IPS DF 19.7 (cell line): ENCODE data around the gene RNF168.
"Not testable (repeated sequence)": the region's sequence is repeated elsewhere in the genome, so short reads cannot be mapped to it uniquely, and the experiment has no call there.

Source experiments
- DNase-seq: peaks from one replicate; pipeline ENCODE4 v3.0.0-alpha.2; 2013; ENCODE audit warnings: low read depth, low spot score

RNF168 gene

GRCh38 chr3:196517162-196517800 is 13.7 kb upstream of the RNF168 start:
- DNase-seq: no peak

DNA sequence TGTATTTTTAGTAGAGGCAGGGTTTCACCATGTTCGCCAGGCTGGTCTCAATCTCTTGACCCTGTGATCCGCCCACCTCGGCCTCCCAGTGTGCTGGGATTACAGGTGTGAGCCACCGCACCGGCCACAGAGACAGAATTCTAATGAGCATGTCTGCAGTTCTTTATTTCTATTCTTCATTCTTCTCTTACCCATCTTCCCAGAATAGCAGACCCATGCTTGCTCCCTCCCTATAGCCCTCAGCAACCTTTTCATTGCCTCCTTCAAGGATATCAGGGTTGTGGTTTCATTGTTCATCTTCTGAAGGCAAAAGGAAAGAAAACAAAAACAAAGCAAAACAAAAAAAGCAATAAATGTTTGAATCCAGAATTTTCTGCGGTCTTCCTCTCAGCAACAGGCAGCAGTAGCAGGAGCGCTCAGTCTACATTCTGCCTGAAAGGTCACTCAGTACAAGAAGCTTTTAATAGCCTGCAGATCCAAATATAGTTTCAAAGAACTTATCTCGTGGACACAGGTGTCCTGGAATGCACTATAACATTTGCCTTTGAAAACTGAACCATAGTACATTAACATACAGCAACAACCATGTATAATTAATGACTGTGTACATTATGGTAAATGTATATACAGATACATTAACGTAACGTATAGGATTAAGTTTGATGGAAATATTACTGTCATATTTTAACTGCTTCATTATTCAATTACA is 11.5 kb upstream of the RNF168 start, which contains the start of gene SMCO1:
Gene SMCO1, minus strand, starts transcription at position 434 of the 709 bp plus-strand sequence. Its CDS starts 137 bp downstream, at position 297.
- DNase-seq: no peak

- DNase-seq: no peak
Observed at GRCh38 chr3:196514350-196514716, 10.8 kb upstream of the RNF168 start.

- DNase-seq: no peak
Observed at GRCh38 chr3:196513697-196514349, 10.3 kb upstream of the RNF168 start.

DNA sequence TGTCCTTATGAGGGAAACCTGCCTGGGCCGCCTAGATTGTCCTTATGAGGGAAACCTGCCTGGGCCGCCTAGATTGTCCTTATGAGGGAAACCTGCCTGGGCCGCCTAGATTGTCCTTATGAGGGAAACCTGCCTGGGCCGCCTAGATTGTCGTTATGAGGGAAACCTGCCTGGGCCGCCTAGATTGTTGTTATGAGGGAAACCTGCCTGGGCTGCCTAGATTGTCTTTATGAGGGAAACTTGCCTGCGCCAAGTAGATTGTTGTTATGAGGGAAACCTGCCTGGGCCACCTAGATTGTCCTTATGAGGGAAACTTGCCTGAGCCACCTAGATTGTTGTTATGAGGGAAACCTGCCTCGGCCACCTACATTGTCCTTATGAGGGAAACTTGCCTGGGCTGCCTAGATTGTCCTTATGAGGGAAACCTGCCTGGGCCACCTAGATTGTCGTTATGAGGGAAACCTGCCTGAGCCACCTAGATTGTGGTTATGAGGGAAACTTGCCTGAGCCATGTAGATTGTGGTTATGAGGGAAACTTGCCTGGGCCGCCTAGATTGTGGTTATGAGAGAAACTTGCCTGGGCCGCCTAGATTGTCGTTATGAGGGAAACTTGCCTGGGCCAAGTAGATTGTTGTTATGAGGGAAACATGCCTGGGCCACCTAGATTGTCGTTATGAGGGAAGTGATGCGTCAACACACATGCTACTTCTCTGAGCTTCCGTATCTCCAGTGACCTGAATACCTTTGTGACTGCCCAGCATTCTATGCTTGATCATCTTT is 8.3 kb upstream of the RNF168 start:
- DNase-seq: not testable (repeated sequence)

DNA sequence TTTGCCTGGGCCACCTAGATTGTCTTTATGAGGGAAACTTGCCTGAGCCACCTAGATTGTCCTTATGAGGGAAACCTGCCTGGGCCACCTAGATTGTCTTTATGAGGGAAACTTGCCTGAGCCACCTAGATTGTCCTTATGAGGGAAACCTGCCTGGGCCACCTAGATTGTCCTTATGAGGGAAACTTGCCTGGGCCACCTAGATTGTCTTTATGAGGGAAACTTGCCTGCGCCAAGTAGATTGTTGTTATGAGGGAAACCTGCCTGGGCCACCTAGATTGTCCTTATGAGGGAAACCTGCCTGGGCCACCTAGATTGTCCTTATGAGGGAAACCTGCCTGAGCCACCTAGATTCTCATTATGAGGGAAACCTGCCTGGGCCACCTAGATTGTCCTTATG is 7.5 kb upstream of the RNF168 start:
- not testable (repeated sequence) for DNase-seq

DNA sequence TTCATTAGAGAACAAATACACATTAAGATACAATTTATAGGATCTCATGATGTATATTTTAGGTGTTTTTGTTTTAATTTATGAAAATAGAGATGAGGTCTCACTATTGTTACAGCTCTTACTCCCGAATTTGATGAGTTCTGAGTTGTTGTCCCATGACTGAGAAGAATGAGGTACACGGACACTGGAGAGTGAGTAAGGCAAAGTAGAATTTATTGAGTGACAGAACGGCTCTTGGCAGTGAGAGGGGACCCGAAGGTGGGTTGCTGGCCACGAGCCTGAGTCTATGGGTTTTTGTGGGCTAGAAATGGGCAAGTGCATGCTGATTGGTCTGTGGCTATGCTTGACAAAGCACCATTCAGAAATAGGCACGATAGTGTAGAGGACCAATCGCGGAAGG is 3.1 kb upstream of the RNF168 start:
- DNase-seq: no peak

DNA sequence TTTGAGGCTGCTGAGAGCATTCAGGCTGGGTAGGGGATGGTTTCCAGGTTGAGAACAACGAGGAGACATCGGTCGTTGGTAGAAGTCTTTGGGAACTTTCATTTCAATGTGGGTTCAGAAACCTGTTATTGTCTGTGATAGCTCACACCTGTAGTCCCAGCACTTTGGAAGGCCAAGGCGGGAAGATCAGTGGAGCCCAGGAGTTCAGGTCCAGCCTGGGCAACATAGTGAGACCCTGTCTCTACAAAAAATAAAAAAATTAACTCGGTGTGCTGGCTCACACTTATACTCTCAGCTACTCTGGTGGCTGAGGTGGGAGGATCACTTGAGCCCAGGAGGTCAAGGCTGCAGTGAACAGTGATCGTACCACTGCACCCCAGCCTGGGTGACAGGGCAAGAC is 988 bp upstream of the RNF168 start:
- DNase-seq: no peak

DNA sequence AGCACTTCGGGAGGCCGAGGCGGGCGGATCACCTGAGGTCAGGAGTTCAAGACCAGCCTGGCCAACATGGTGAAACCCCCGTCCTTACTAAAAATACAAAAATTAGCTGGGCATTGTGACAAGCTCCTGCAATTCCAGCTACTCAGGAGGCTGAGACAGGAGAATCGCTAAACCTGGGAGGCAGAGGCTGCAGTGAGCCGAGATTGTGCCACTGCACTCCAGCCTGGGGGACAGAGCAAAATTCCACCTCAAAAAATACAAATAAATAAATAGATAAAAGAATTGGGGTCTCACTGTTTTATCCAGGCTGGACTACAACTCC is 470 bp upstream of the RNF168 start:
- DNase-seq: not testable (repeated sequence)

- no peak for DNase-seq
Observed at GRCh38 chr3:196502775-196503195, 783 bp downstream of the RNF168 start.

DNA sequence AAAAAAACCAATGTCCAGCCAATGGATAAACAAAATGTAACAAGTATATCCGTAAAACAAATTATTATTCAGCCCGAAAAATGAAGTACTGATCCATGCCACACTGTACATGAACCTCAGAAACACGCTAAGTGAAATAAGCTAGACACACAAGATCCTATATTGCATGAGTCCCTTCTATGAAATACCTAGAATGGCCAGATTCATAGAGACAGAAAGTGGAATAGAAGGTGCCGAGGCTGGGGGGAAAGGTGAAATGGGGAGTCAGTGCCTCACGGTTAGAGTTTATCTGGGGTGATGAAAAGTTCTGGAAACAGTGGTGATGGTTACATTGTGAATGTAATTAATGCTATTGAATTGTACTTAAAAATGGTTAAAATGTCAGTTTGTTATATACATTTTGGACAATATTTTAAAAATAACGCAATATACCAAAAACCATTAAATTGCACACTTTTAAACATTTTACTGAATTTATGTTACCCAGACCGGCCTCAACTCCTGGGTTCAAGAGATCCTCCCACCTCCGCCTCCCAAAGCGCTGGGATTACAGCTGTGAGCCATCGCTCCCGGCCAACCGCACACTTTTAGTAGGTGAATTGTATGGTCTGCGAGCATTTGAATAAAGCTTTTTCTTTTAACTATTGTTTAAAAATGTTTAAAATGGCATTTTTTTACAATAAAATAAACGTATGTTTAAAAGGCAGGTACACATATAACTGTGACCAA is 2.1 kb downstream of the RNF168 start:
- DNase-seq: no peak

DNA sequence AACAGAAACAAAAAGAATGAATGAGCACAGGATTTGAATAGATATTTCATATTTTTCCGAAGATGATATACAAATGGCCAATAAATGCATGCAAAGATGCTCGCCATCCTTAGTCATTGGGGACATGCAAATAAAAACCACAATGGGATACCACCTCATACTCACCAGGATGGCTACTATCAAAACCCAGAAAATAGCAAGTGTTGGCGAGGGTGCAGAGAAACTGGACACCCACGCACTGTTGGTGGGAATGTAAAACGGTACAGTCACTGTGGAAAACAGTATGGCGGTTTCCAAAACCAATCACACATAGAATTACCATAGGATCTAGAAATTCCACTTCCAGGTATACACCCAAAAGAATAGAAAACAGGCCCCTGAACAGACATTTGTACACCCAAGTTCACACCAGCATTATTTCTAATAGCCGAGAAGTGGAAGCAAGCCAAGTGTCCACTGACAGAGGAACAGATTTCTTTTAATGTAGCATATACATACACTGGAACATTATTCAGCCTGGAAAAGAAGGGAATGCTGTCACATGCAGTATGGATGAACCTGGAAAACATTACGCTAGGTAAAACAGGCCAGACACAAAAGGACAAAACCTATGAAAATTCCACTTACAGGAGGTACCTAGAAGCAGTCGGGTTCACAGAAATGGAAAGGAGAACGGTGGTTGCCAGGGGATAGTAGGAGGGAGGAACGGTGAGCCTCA is 3.6 kb downstream of the RNF168 start:
- DNase-seq: no peak

GRCh38 chr3:196499061-196499460 is 4.5 kb downstream of the RNF168 start:
- DNase-seq: no peak

- no peak for DNase-seq
Observed at GRCh38 chr3:196498297-196498696, 5.3 kb downstream of the RNF168 start.

- no peak for DNase-seq
Observed at GRCh38 chr3:196496183-196496582, 7.4 kb downstream of the RNF168 start.

GRCh38 chr3:196493292-196493691 is 10.3 kb downstream of the RNF168 start:
- DNase-seq: no peak

GRCh38 chr3:196492080-196492479 is 11.5 kb downstream of the RNF168 start:
- no peak for DNase-seq

DNA sequence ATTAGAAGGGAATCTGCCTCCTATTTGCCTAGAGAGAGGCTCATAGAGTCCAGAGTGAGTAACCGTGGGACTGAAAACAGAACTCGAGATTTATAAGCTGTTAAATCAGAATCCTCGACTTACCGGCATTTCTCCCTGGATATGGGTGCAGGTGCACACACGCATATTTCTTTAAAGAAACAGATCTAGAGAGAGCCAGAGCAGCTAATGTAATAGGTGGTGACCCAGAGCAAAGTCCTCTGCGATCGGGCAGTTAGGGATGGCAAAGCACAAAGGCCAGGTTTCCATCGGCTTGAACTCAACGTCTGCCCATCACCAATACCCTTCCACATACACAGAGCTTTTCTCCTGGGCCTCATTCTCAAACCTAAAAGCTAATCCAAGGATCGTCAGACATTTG is 13.8 kb downstream of the RNF168 start:
- no peak for DNase-seq

DNA sequence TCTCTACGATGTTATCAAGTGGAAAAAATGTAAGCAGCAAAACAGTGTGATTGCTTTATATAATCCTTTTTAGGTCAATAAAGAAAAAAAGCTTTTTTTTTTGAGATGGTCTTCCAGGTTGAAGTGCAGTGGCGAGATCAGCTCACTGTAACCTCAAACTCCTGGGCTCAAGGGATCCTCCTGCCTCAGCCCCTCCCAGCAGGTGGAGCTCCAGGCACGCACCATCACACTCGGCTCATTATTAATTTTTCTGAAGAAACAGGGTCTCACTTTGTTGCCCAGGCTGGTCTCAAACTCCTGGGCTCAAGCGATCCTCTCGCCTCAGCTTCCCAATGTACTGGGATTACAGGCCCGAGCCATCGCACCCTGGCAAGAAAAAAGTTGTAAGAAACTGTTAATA is 17.3 kb downstream of the RNF168 start:
- DNase-seq: no peak

GRCh38 chr3:196477678-196478077 is 25.9 kb downstream of the RNF168 start:
- DNase-seq: no peak

- DNase-seq: no peak
Observed at GRCh38 chr3:196472286-196472685, 31.3 kb downstream of the RNF168 start.
